Dermis blood vessel endothelial cell (primary cell): ENCODE data around the gene MYH16. TPM values are rescaled to one million over a fixed set of nuclear protein-coding genes. Genes with fewer than 3 reads are reported as not detected.
"Not testable (repeated sequence)": the region's sequence is repeated elsewhere in the genome, so short reads cannot be mapped to it uniquely, and the experiment has no call there.

Experiments
- DNase-seq: peaks from one replicate; pipeline ENCODE4 v3.0.0; 2010
- total RNA-seq: library from RNA; depleted of rRNA; stranded (reverse); fragments of >200 nt; gene quantifications from 2 replicates; pipeline ENCODE4 v1.2.3, GENCODE V29; 2014

MYH16 gene
- total RNA-seq, 1 donor from 2014 or later, result not detected

DNA sequence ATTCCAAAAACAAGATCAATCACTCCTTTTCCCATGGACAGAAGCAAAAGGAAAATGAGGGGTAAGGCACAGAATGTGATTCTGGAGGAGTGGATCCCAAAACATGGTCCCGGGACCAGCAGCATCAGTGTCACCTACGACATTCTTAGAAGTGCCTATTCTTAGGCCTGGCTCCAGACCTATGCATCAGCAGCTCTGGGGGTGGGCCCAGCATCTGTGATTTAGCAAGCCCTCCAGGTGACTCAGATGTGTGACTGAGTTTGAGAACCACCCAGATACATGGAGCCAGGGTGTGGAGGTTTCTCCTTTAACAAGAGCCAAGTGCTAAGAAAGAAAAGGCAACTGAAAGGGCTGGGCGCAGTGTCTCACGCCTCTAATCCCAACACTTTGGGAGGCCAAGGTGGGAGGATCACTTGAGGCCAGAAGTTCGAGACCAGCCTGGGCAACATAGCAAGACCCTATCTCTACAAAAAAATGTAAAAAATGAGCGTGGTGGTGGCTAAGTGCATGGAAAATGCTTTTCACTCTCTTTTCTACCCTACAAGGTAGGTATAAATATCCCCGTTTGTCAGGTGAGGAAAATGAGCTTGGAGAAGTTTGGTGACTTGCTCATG lies 35.9 kb downstream of the MYH16 start:
- no peak for DNase-seq

DNA sequence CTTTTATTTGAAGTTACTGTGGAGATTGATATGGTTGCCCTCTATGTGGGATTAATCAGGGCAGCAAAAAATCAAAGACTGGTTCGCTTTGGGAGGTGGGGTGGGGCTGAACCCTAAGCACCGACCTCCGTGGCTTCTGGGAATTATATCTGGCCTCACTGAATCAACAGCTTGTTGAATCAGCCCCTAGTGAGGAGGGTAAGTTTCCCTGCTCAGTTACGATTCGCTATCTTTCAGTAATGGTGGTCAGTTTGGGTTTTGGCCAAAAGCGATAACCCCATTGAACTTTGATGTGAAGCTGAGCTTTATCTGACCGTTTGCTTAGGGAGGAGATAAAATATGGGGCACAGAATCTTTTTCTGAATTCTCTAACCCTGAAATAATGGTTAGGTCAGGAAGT lies 36.5 kb downstream of the MYH16 start:
- DNase-seq, result no peak

DNA sequence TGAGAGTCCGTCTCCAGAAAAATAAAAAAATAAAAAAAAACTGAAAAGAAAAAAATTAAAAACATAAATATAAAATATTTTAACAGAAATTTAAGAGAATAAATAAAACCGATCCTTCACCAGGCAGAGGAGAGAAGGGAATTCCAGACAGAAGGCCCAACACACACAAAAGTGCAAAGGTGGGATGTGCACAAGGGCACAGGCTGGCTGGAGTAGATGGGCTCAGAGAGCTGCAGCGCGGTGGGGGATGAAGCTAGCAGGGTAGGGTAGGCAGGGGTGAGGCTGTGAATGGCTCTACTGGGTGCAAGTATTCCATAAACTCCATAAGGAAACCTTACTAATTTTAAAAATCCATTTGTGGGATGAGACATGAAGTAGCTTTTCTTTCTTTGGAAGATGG lies 37.4 kb downstream of the MYH16 start:
- no peak for DNase-seq

DNA sequence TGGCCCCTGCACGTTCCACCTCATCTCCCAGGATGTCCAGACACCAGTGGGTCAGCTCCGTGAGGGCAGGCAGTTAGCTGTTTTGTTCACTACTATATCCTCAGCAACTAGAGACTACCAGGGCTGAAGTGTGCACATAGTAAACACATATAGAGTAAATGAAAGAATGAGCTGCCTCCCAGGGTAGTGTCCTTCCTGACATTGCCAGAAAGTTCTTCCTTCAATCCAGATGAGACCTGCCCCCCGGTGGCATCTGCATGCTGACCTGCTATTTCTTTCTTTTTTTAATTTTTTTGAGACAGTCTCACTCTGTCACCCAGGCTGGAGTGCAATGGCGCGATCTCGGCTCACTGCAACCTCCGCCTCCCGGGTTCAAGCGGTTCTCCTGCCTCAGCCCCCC lies 39.1 kb downstream of the MYH16 start:
- DNase-seq, result no peak

DNA sequence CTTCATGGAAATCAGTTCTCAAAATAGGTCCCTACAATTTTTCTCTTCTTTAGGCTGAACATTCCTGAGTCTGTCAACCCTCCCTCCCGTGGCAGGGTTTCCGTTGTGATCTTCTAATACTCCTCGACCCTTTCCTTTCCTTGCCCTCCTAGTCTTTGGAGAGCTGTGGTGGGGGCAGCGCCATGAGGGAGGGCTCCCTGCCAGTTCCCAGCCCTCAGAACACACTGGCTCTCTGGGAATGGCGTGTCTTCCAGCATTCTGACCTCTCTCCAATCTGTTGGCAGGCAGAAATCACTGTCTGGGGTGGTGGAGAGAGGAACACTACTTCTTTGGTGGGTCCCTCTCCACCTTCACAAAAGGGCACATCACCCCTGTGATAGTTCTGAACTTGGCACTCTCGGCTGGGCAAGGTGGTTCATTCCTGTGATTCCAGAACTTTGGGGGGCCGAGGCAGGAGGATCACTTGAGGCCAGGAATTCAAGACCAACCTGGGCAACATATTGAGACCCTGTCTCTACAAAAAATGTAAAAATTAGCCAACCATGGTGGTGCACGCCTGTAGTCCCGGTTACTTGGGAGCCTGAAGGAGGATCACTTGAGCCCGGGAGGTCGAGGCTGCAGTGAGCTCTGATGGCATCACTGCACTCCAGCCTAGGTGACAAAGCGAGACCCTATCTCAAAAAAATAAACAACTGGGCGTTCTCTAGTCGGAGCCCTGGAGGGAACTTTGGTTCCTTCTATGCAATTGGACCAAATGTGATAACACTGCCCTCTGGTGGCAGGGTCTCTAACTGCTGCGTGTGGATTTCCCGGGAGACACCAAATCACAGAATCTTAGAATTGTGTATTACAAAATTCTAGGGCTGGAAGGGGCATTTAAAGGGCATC lies 39.9 kb downstream of the MYH16 start:
- DNase-seq, result peak; percentile 78

DNA sequence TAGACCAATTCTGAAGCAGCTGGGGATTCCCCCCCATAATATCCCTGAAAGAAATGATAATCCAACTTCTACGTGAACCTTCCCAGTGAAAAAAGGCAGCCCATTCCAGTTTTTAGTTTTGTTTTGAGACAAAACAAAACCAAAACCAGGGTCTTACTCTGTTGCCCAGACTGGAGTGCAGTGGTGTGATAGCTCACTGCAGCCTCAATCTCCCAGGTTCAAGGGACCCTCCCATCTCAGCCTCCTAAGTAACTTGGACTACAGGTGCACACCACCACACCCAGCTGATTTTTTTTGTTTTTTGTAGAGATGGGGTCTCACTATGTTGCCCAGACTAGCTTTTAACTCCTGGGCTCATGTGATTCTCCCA lies 40.5 kb downstream of the MYH16 start:
- no peak for DNase-seq

DNA sequence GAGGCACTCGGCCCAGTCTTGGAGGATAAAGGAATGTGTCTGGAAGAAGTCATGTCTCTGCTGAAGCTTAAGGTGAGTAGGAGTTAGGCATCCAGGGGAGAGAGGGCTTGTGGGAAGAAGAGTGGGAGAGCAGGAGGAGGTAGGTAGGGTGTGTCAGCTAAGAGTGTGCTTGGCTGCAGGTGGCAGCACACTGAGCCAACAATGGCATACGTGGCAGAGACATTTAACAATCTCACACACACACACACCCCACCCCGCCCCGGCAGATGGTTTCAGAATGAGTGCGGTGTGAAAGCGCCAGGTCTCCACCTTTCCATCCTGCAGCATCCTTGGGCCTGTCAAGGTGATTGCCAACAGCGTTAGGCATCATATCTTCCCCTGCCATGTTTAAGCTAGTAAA lies 41.9 kb downstream of the MYH16 start:
- DNase-seq, result no peak

DNA sequence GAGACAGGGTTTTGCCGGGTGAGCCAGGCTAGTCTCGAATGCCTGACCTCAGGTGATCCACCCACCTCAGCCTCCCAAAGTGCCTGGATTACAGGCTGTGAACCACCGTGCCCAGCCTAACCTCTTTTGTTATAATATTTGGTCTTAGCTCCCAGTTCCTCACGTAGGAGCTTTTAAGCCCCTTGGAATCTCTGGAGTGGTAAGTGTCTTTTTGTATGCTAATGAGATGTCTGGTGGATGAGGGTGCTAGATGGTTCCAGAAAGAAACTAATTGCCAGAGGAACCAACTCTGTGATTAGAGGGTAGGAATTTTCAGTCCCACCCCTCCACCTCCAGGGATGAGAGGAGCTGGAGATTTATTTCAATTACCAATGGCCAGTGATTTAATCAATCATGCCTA lies 47.7 kb downstream of the MYH16 start:
- DNase-seq, result no peak

DNA sequence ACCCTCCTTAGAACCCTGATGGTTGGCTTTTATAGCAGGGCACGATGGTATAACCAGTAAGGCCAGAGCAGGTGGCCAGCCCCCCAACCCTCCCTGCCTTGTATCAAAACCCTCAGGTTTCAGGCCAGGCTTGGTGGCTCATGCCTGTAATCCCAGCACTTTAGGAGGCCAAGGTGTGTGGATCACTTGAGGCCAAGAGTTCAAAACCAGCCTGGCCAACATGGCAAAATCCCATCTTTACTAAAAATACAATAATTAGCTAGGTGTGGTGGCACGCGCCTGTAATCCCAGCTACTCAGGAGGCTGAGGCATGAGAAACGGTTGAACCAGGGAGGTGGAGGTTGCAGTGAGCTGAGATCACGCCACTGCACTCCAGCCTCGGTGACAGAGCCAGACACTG lies 50.0 kb downstream of the MYH16 start:
- not testable (repeated sequence) for DNase-seq

DNA sequence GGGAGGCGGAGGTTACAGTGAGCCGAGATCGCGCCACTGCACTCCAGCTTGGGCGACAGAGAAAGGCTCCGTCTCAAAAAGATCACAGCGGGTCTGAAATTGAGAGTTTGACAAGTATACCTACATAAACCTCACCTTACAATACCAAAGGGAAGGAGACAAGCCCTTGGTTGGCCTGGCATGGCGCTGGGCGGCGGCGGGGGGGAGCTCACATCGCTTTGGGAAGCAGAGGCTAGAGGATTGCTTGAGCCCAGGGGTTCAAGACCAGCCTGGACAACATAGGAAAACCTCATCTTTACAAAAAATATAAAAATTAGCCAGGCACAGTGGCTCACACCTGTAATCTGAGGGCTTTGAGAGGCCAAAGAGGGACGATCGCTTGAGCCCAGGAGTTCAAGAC lies 51.9 kb downstream of the MYH16 start:
- DNase-seq, result no peak

DNA sequence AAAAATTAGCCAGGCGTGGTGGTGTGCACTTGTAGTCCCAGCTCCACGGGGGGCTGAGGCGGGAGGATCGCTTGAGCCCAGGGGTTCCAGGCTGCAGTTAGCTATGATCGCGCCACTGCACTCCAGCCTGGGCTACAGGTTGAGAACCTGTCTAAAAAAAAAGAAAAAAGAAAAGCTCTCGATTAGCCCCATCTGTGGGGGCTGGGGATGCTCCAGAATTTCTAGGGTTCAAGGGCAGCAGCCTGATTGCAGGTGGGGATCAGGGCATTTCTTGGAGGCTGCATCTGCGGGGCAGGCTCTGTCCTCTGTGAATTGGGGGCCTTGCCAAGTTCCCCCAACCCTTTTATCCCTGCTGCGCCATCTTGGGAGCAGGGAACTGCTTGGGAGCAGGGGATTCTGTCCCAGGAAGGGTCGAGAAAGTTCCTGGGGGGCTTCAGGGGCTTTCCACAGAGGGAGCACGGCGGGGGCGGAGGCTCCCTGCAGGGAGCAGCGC lies 52.4 kb downstream of the MYH16 start:
- DNase-seq, result peak; percentile 6

DNA sequence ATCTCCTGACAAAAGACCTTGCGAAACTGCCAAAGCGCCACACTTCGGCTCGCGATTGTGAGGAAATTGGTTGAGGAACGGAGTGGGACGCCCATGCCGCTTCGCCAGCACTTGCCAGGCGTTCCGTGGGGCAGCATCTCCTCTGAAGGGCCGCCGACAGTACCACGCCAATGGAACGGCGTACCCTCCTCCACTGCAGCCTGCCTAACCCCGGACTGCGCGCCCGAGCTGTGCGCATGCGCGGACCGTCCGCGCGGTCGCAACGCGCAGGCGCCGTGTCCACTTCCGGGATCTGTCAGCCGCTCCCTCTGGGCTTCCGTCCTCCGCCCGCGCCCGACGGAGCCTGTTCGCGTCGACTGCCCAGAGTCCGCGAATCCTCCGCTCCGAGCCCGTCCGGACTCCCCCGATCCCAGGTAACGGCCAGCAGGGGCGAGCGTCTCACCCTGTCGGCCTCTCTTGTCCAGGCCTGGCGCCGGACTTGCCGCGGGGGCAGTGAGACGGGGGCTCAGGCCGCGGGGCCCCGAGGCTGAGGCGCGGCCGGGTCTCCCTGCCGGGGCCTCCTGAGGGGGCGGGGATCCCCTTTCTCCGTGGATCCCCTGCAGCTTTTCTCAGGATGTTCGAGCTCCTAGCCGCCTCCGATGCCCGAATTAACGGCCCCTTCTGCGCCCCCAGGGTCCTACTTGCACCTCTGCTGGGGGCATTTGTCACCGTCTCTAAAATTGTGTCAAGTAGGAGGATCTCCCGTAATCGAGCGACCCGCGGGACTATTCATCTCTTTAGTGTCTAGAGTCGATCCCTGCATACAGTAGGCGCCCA lies 53.2 kb downstream of the MYH16 start, which contains the start of gene ARPC1A:
ARPC1A (plus strand) TSS at position 307 of the 816 bp plus-strand sequence. CDS start 7,456 bp downstream, outside the sequence.
- peak; percentile 96 for DNase-seq

DNA sequence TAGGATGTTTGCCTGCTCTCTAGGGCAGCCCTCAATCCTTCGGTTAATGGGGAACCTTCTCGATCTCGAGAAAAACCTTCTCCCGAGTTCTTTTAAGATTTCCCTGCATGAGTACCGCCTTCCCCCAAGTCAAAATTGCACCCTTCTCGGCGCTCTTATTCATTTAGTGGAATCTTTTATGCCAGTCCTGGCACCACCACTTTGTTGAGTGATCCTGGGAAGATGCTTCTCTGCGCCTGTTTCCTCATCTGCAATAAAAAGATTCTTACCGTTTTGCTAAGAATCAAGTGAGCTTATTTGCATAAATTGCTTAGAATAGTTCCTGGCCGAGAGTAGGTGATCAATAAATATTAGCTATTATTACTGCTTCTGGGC lies 53.8 kb downstream of the MYH16 start:
- no peak for DNase-seq

DNA sequence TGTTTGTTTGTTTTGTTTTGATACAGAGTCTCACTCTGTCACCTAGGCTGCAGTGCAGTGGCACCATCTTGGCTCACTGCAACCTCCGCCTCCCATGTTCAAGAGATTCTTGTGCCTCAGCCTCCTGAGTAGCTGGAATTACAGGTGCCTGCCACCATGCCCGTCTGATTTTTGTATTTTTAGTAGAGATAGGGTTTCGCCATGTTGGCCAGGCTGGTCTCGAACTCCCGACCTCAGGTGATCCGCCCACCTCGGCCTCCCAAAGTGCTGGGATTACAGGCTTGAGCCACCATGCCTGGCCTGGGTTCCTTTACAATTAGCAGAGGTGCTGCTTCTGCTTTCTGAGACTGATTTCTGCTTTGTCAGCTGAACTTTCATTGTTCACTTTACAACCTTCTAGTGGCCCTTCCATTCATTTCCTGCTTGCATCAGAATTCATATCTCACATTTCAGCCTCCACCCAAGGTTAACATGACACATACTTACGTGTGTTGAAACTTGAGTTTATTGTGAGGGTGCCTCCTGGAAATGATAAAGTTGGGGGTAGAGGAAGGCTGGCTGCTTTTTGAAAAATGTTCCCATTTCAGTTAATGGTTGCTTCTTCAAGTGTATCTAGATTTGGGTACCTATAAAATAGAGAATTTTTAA lies 57.8 kb downstream of the MYH16 start:
- DNase-seq, result peak; percentile 83

DNA sequence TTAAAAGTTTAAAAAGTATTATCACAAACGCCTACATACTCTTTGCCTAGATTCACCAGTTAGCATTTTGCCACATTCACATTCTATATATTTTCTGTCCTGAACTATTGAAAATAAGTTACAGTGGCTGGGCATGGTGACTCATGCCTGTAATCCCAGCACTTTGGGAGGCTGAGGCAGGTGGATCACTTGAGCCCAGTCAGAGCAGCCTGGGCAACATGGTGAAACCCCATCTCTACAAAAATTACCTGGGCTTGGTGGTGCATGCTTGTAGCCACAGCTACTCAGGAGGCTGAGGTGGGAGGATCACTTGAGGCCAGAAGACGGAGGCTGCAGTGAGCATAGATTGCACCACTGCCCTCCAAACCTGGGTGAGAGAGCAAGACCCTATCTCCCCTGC lies 58.4 kb downstream of the MYH16 start:
- no peak for DNase-seq

DNA sequence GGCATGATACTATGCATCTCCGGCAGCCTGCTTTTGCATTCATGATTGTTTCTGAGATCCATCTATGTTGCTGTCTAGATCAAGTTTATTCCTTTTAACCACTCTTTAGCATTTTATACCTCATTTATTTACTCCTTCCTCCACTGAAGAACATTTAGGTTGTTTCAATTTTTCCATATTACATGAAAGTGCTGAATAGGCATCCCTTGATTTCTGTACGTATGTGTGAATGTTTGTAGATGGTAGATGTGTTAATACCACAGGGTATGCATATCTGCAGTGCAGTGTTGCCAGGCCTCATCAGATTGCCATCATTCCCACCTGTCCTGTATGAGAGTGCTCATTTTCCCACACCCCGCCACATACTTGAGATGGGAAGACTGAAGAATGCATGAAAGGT lies 67.0 kb downstream of the MYH16 start:
- no peak for DNase-seq

DNA sequence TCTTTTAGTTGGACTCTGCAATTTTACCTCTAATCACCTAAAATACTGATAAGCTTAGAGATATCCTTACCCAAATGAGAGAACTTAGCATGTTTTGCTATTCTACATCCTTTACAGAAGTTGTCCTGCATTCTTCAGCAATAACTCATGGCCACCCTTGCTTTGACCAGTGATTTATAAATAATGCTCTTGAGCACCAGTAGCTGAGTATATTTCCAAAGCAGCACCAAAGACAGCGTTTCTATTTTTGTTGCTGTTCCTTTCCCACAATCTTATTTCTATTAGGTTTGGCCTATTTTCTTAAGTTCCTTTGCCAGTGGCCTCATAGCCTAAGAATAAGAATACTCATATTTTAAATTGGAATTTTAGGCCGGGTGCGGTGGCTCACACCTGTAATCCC lies 68.0 kb downstream of the MYH16 start:
- DNase-seq, result no peak

DNA sequence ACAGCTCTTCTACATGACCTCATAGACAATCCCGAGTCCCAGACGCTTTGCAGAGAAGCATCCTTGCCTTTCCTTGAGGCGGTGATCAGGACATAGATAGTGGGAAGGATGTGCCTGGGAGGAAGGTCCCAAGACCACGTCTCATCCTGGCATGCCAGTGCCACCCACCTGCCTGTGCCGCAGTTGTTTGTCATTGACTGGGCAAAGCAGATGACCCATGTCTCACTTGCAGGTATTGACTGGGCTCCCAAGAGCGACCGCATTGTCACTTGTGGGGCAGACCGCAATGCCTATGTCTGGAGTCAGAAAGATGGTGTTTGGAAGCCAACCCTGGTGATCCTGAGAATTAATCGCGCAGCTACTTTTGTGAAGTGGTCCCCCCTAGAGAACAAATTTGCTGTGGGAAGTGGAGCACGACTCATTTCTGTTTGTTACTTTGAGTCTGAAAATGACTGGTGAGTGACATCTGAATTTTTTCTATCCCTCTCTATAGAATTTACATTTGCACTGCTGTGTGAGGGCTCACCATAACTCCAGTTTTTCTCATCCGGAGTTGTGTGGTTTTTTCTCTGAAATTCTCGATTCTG lies 71.5 kb downstream of the MYH16 start:
- DNase-seq, result no peak

DNA sequence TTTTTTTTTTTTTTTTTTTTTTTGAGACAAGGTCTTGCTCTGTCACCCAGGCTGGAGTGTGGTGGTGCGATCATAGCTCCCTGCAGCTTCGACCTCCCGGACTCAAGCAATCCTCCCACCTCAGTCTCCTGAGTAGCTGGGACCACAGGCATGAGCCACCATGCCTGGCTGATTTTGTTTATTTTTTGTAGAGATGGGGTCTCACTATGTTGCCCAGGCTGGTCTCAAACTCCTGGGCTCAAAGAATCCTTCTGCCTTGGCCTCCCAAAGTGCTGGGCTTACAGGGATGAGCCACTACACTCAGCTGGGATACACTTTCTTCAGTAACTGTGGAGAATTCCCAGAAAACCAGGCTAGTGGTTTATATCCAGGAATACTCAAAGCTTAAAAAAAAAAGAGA lies 78.0 kb downstream of the MYH16 start:
- not testable (repeated sequence) for DNase-seq

DNA sequence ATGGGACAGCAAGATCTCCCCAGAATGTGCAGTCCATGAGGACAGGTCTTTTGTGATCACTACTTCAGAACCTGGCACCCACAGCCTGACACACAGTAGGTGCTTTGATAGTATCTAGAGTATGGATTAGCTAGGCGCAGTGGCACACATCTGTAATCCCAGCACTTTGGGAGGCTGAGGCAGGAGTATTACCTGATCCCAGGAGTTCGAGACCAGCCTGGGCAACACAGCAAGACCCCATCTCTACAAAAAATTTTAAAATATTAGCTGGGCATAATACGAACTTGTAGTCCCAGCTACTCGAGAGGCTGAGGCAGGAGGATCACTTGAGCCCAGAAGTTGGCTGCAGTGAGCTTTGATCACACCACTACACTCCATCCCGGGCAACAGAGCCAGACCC lies 79.6 kb downstream of the MYH16 start:
- DNase-seq, result no peak

DNA sequence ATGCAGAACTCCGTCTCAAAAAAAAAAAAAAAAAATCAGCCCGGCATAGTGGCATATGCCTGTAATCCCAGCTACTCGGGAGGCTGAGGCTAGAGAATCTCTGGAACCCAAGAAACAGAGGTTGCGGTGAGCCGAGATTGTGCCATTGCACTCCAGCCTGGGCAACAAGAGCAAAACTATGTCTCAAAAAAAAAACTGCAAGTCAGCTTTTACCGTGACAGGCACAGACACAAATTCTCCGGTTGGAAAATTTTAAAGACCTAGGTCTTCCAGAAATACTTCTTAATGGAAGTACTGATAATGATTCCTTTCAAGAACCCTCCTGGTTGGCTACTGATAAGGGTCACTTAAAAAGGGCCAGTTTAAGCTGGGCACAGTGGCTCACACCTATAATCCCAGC lies 82.5 kb downstream of the MYH16 start:
- DNase-seq, result no peak
